MCF 10A (cell line): ENCODE measurements around the gene ANKRD40. TPM values are rescaled to one million over a fixed set of nuclear protein-coding genes. Genes with fewer than 3 reads are reported as not detected.

Source experiments
- BruUV-seq: library from RNA; stranded (reverse); fragments of 400-500 nt; replicated peaks from 2 replicates; lab custom pipeline; 2021; lab: Mats Ljungman, UMichigan
- CTCF ChIA-PET: fragments of 300-600 bp; sonication (Branson Sonifier 250); formaldehyde crosslinking; extraction: SDS; loops from one replicate; lab custom pipeline; 2021; ENCODE audit warnings: antibody characterized with exemption, inconsistent platforms; lab: Yijun Ruan, JAX
- POLR2A ChIA-PET: fragments of 300-600, 350-650 bp; sonication (Branson Sonifier 250); formaldehyde crosslinking; extraction: SDS; loops from one replicate; lab custom pipeline; 2020; ENCODE audit warnings: antibody characterized with exemption, inconsistent platforms; lab: Yijun Ruan, JAX
- DNase-seq: peaks from one replicate; pipeline ENCODE4 v3.0.0-alpha.2; 2018; ENCODE audit not compliant: unreplicated experiment
- H3K27ac Mint-ChIP-seq: one replicate; pipeline ENCODE4 v1.8.0; 2022; ENCODE audit warnings: mild to moderate bottlenecking, low read depth, mixed read lengths; ENCODE audit not compliant: unreplicated experiment
- H3K27me3 Mint-ChIP-seq: one replicate; pipeline ENCODE4 v1.8.0; 2022; ENCODE audit warnings: mixed read lengths; ENCODE audit not compliant: insufficient read depth, unreplicated experiment
- H3K36me3 Mint-ChIP-seq: one replicate; pipeline ENCODE4 v1.8.0; 2022; ENCODE audit warnings: mild to moderate bottlenecking, moderate library complexity, mixed read lengths; ENCODE audit not compliant: insufficient read depth, unreplicated experiment
- H3K4me1 Mint-ChIP-seq: one replicate; pipeline ENCODE4 v1.8.0; 2022; ENCODE audit warnings: mixed read lengths; ENCODE audit not compliant: insufficient read depth, unreplicated experiment
- H3K4me3 Mint-ChIP-seq: one replicate; pipeline ENCODE4 v1.8.0; 2022; ENCODE audit warnings: mild to moderate bottlenecking, moderate library complexity, mixed read lengths; ENCODE audit not compliant: unreplicated experiment
- H3K9me3 Mint-ChIP-seq: one replicate; pipeline ENCODE4 v1.8.0; 2022; ENCODE audit warnings: mixed read lengths; ENCODE audit not compliant: unreplicated experiment
- CTCF ChIP-seq: fragments of 200-600 bp; IDR thresholded peaks from one replicate; pipeline ENCODE4 v1.8.0; 2022; ENCODE audit warnings: antibody characterized with exemption, mild to moderate bottlenecking; ENCODE audit not compliant: unreplicated experiment
- intact Hi-C: fragments of 100-400 bp; cut with micrococcal nuclease; formaldehyde crosslinking; loops from 2 replicates; pipeline ENCODE4 v1.14.1; 2022
- total RNA-seq: library from RNA; stranded (reverse); gene quantifications from 2 replicates; pipeline ENCODE4 v1.2.3, GENCODE V29; 2022

The ANKRD40 gene
- total RNA-seq, 1 experiment from 2014 or later: 42.2 TPM

GRCh38 chr17:50719924-50720794 lies 12.4 kb upstream of the ANKRD40 start:
- intact Hi-C loops: loop anchor here (1.0 kb wide), 1 partner anchor 12 kb away; no protein-coding TSS in a partner anchor
- Mint-ChIP-seq H3K27ac (peak overlapping the region; percentile 99), H3K27me3 (no peaks in the 10 kb centered on the region), H3K36me3 (peaks cover 13% of the 10 kb centered on the region), H3K9me3 (no peaks in the 10 kb centered on the region), H3K4me3 (peak overlapping the region; percentile 96), H3K4me1 (peaks cover 6% of the 10 kb centered on the region)
- CTCF ChIA-PET: no interaction called here
- no peak for TF ChIP-seq CTCF
- peak; percentile 33 for DNase-seq
- POLR2A ChIA-PET: interaction anchor here (0.6 to 2.0 kb wide), 19 partner anchors 9 to 398 kb away, joined by 3 to 67 read pairs (median 4); partner anchors contain the start of gene ANKRD40
- BruUV-seq: TSS peak; percentile 55

GRCh38 chr17:50719144-50719923 lies 11.6 kb upstream of the ANKRD40 start, which contains the start of gene LUC7L3:
TSS of gene LUC7L3 (plus strand) at chr17:50719603. CDS start at chr17:50719733, 130 bp downstream.
- intact Hi-C loops: loop anchor here (1.0 kb wide), 1 partner anchor 11 kb away; no protein-coding TSS in a partner anchor
- H3K27ac Mint-ChIP-seq: peak within 1 kb of the TSS; percentile 99
- no peaks in the 10 kb centered on the region for H3K27me3 Mint-ChIP-seq
- H3K9me3 Mint-ChIP-seq: no peaks in the 10 kb centered on the region
- no peak for TF ChIP-seq CTCF
- POLR2A ChIA-PET: interaction anchor here (0.5 to 2.0 kb wide), 19 partner anchors 11 to 520 kb away, joined by 3 to 67 read pairs (median 4); partner anchors contain the start of genes ANKRD40 and TOB1
- BruUV-seq: no TSS peak
- H3K4me1 Mint-ChIP-seq: peaks cover 6% of the 10 kb centered on the region
- DNase-seq: peak; percentile 95
- CTCF ChIA-PET: interaction anchor here (0.8 kb wide), 1 partner anchor 157 kb away, joined by 3 read pairs; no protein-coding TSS in a partner anchor
- peaks cover 13% of the 10 kb centered on the region for H3K36me3 Mint-ChIP-seq
- H3K4me3 Mint-ChIP-seq: peak within 1 kb of the TSS; percentile 96

- DNase-seq: no peak
- Mint-ChIP-seq H3K27ac (no peak overlapping the region), H3K27me3 (no peaks in the 10 kb centered on the region), H3K36me3 (peaks cover 7% of the 10 kb centered on the region), H3K4me1 (peaks cover 1% of the 10 kb centered on the region), H3K9me3 (no peaks in the 10 kb centered on the region), H3K4me3 (no peak overlapping the region)
- no peak for TF ChIP-seq CTCF
- ChIA-PET CTCF (interaction anchor here (0.6 to 0.8 kb wide), 2 partner anchors 16 to 32 kb away, joined by 3 to 7 read pairs; no protein-coding TSS in a partner anchor), POLR2A (no interaction called here)
- BruUV-seq: no TSS peak
- intact Hi-C loops: no loop called here
These were observed 7.8 kb upstream of the ANKRD40 start for GRCh38 chr17:50715471-50715870.
